Measurements from ENCODE around the gene NFIA. TPM values are rescaled to one million over a fixed set of nuclear protein-coding genes. Genes with fewer than 3 reads are reported as not detected.

The NFIA gene
- total RNA-seq, 4 donors from 2014 or later = 134 to 183 (median 148) TPM

DNA sequence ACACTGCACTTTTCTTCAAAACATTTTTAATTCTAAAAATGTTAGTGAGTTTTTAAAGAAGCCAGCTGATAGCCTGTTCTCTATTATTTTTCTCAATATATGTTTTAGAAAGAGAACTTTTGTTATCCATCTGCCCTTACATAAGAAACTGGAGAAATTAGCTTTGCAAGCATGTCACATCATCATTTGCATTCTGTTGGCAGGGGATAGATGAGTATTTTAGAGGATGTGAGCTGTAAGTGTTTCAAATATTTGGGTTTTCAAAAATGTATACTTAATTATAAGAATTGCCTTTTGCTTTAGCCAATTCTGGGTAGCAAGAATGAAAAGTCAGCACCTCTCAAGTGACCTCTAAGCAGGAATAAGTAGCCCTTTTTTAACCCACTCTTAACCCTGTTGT is 7.4 kb downstream of the NFIA start:
- H3K4me3 ChIP-seq = peak overlapping the region; percentile 11 to 96 (median 16)
- no peaks in the 10 kb centered on the region for H3K27me3 ChIP-seq
- H3K9me3 ChIP-seq = no peaks in the 10 kb centered on the region
- no peak for TF ChIP-seq POLR2A (IDR thresholded peaks at IDR 0.05; ENCODE audit: low read depth)
- TF ChIP-seq, protein P1, sequence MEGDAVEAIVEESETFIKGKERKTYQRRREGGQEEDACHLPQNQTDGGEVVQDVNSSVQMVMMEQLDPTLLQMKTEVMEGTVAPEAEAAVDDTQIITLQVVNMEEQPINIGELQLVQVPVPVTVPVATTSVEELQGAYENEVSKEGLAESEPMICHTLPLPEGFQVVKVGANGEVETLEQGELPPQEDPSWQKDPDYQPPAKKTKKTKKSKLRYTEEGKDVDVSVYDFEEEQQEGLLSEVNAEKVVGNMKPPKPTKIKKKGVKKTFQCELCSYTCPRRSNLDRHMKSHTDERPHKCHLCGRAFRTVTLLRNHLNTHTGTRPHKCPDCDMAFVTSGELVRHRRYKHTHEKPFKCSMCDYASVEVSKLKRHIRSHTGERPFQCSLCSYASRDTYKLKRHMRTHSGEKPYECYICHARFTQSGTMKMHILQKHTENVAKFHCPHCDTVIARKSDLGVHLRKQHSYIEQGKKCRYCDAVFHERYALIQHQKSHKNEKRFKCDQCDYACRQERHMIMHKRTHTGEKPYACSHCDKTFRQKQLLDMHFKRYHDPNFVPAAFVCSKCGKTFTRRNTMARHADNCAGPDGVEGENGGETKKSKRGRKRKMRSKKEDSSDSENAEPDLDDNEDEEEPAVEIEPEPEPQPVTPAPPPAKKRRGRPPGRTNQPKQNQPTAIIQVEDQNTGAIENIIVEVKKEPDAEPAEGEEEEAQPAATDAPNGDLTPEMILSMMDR (IDR thresholded peaks at IDR 0.05) = no peak
- no peak for TF ChIP-seq POLR2AphosphoS5 (IDR thresholded peaks at IDR 0.05)
- TF ChIP-seq EP300 (IDR thresholded peaks at IDR 0.05) = no peak
- H3K4me1 ChIP-seq = peaks cover 41 to 100% (median 92%) of the 10 kb centered on the region in 4 donors
- intact Hi-C loops (cut with DNase I) = loop anchor here (10.0 kb wide), 1 partner anchor 155 kb away; no protein-coding TSS in a partner anchor
- peaks cover 7 to 14% (median 10%) of the 10 kb centered on the region in 4 donors for H3K36me3 ChIP-seq
- H3K27ac ChIP-seq (replicated peaks in 1 of 4) = peak overlapping the region; percentile 97 to 98 (median 98)
- no peak for DNase-seq (ENCODE audit: extremely low spot score)

DNA sequence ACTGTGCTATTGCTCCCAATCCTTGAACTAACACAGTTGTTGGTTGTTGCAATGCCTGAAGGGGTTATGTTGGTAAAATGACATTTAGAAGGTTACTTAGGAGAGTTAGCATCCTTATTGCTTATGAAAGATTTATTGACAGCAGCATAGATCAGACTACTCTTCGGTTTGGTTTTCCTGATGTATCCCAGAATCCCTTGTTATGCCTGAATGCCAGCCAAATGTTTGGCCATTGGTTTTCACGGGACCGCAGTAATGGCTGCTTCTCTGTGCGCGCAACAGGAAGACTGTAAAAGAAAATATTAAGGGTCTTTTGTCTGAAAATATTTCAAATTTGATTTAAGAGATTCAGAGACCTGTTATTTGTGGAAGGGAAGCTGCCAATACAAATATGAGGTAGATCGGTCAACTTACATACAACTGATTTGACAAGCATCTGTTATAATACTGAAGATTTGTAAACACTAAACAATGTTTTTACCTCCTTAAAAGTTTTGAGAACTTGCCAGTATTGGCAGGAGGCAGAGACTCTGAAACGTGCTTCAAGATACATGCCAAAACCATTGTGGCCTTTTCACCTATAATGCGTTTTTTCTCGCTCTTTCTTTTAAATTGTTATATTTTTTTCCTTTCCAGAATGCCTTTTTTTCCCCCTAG is 8.3 kb downstream of the NFIA start:
- Histone ChIP-seq H3K9me3 (no peaks in the 10 kb centered on the region), H3K36me3 (peaks cover 7 to 14% (median 10%) of the 10 kb centered on the region in 4 donors), H3K4me1 (peaks cover 51 to 100% (median 95%) of the 10 kb centered on the region in 4 donors), H3K27ac (replicated peaks in 1 of 4) (peak overlapping the region; percentile 52 to 98 (median 98)), H3K27me3 (no peaks in the 10 kb centered on the region), H3K4me3 (peak overlapping the region in 3 of 4 donors; percentile 5 to 26 (median 19))
- no peak for DNase-seq (ENCODE audit: extremely low spot score)
- TF ChIP-seq POLR2AphosphoS5 (IDR thresholded peaks at IDR 0.05) (no peak), POLR2A (IDR thresholded peaks at IDR 0.05; ENCODE audit: low read depth) (no peak), EP300 (IDR thresholded peaks at IDR 0.05) (no peak)
- TF ChIP-seq, protein P1 (IDR thresholded peaks at IDR 0.05) = no peak
- 59% methylated on average over 9 of the region's 9 CpGs for WGBS
- intact Hi-C loops (cut with DNase I) = no loop called here

DNA sequence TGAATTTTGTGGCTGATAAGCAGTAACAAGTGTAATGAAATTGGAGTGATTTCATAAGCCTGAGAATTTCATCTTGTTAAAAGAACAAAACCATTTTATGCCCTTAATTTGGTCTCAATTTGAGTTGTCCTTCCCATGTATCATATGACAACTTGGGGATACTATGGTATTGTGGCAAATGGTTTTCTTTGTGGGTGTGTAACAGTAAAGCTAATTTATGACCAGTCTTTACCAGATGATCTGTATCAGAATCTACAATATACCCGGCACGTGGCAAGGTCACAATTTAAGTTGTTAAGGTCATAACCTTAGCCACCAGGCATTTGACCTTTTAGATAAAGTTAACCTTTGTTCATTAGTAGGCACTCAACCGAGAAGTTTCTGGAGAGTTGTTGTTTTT is 9.1 kb downstream of the NFIA start:
- Histone ChIP-seq H3K9me3 (no peaks in the 10 kb centered on the region), H3K4me1 (peaks cover 47 to 100% (median 95%) of the 10 kb centered on the region in 4 donors), H3K27me3 (no peaks in the 10 kb centered on the region), H3K27ac (replicated peaks in 1 of 4) (peak overlapping the region; percentile 52 to 98 (median 98)), H3K4me3 (peak overlapping the region in 1 of 4 donors; percentile 16), H3K36me3 (peaks cover 7 to 14% (median 10%) of the 10 kb centered on the region in 4 donors)
- 48% methylated on average over 3 of the region's 3 CpGs for WGBS
- TF ChIP-seq, protein P1 (IDR thresholded peaks at IDR 0.05) = no peak
- TF ChIP-seq POLR2AphosphoS5 (IDR thresholded peaks at IDR 0.05) (no peak), EP300 (IDR thresholded peaks at IDR 0.05) (no peak), POLR2A (IDR thresholded peaks at IDR 0.05; ENCODE audit: low read depth) (no peak)
- DNase-seq (ENCODE audit: extremely low spot score) = no peak
- intact Hi-C loops (cut with DNase I) = no loop called here

DNA sequence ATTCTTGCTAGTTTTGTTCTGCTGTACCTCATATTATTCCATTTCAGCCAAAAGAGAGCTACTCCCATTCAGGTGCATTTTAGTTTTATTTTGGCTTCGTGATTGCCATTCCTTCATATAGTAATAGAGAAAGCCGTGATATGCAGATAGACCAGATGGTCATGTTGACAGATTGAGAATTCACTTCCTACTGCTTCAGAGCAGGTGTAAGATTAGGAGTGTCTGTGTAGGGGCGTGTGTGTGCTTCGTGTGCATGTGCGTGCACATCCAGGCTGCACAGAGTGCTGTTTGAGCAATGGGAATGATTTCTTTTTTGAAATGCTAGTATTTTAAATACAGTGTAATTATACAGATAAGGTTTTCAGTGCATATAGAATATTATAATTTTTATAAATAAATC is 10.3 kb downstream of the NFIA start:
- Histone ChIP-seq H3K4me1 (peaks cover 48 to 100% (median 95%) of the 10 kb centered on the region in 4 donors), H3K27me3 (no peaks in the 10 kb centered on the region), H3K27ac (replicated peaks in 1 of 4) (peak overlapping the region in 3 of 4 donors; percentile 52 to 98 (median 97)), H3K36me3 (peaks cover 7 to 14% (median 10%) of the 10 kb centered on the region in 4 donors), H3K4me3 (peak overlapping the region in 3 of 4 donors; percentile 0 to 16 (median 5)), H3K9me3 (no peaks in the 10 kb centered on the region)
- intact Hi-C loops (cut with DNase I) = no loop called here
- DNase-seq (ENCODE audit: extremely low spot score) = no peak
- TF ChIP-seq POLR2A (IDR thresholded peaks at IDR 0.05; ENCODE audit: low read depth) (no peak), POLR2AphosphoS5 (IDR thresholded peaks at IDR 0.05) (no peak), EP300 (IDR thresholded peaks at IDR 0.05) (no peak)
- TF ChIP-seq, protein P1 (IDR thresholded peaks at IDR 0.05) = no peak
- 56% methylated on average over 5 of the region's 5 CpGs for WGBS

All from esophagus muscularis mucosa (tissue), 4 donors.